DMS114 treated with DMSO at 0.1 percent for 48 hours (cell line): Measurements from ENCODE around the gene RER1.

Experiments used
- DNase-seq: peaks from one replicate; lab custom pipeline; 2025; ENCODE audit not compliant: unreplicated experiment; lab: John Stamatoyannopoulos, UW

Gene RER1

DNA sequence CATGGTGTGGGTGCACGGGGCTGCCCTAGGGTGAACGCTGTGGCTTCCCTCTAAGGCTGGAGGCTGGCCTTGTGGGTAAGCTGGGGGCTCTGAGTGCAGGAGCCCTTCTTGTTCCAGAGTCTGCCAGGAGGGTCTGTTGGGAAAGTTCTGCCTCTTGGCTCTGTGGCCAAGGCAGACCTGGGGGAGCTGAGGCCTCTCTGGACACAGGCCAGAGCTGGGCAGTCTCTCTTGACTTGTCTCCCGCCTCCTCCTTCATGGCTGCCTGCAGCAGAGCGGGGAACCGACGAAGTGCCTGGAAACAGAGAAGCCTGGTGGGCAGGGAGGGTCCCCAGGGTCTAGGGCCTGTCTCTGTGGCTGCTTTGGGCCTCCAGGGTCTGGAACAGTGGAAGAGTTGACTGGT lies 51.0 kb downstream of the RER1 start:
- DNase-seq, result no peak

GRCh38 chr1:2443277-2444137 lies 51.9 kb downstream of the RER1 start:
- DNase-seq, result no peak

- DNase-seq, result no peak
These were observed 52.5 kb downstream of the RER1 start for GRCh38 chr1:2444138-2444591.

GRCh38 chr1:2445162-2445822 lies 53.7 kb downstream of the RER1 start:
- no peak for DNase-seq

GRCh38 chr1:2445823-2446215 lies 54.2 kb downstream of the RER1 start:
- no peak for DNase-seq

DNA sequence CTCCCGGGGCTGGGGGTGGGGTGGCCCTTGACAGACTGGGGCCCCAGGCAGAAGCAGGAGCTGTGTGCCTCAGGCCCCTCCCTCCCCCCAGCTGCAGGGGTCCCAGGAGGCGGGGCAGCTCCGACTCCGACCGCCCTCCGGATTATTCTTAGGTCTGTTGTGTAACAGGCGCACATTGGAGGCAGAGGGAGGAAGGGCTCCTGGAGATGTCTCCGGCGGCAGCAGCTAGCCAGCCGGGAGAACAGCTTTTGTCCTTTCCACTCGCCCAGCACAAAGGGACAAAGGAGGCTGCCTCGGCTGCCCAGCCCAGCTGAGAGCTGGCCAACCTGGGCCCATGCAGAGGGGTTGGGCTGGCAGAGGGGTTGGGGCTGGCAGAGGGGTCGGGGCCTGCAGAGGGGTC lies 54.8 kb downstream of the RER1 start:
- DNase-seq, result no peak

GRCh38 chr1:2446861-2447260 lies 55.2 kb downstream of the RER1 start:
- DNase-seq, result no peak

GRCh38 chr1:2447276-2448097 lies 55.8 kb downstream of the RER1 start:
- DNase-seq, result no peak

DNA sequence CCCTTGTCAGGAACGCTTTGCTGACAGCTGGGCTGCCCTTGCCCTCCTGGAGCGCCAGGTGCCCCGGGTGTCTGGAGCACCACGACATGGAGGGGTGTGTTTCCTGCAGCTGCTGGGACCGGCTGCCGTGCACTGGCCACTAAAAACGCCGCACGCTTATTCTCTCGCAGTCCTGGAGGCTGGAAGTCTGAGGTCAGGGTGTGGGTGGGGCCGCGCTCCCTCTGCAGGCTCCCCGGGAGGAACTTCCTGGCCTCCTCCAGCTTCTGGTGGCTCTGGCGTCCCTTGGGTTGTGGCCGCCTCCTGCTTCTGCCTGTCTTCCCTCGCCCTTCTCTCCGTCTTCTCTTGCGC lies 56.4 kb downstream of the RER1 start:
- DNase-seq, result no peak

DNA sequence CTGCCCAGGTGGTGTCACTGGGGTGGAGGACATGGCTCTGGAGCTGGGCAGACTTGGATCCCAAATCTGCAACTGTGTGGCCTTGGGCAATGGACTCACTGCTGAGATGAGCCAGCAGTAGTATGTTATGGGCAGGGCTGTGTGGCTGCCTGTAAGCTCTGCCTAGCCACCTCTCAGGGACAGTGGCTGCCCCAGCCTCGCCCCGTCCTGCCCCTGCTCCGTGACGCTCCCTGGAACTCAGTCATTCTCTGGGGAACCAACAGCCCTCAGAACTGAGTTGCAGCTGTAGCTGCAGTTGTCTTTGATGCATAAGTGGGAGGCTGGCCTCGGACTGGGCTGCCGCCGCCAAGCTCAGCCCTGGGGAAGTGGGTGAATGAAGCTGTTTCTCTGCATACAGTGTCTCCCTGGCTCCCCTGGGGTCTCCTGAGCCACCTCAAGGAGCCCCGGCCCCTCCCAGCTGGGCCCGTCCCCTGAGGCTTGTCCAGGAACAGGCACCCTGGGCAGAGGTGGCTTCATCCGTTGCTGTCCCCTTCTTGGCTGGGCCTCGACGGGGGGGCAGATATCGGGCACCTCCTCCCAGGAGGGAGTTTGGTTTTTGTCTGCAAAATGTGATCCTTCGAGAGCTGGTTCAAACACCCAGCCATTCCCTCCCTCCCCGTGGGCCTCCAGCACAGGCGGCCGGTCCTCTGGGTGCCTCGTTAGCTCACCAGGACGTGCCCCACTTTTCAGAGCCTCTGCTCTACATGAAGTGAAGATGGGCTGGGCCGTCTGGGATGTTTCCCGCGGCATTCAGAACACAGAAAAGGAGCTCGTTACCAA lies 58.2 kb downstream of the RER1 start:
- DNase-seq, result no peak

DNA sequence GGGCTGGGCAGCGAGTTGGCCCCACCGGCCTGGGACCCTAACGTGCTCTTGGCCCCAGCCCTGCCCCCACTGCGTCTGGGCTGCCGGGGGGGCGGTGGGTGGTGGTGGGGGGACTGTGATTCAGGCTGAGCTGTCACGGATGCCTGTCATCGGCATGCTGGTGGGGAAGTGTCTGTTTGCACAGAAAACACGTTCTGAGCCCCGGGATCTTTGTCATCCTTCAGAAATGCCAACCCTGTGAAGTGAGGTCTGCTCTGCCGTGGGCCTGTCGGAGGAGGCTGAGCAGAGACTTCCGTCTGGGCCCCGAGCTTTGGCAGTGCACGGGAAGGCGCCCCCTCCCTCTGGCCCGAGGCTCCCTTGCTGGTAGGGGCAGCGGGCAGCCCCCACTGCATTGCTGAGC lies 60.1 kb downstream of the RER1 start:
- no peak for DNase-seq

DNA sequence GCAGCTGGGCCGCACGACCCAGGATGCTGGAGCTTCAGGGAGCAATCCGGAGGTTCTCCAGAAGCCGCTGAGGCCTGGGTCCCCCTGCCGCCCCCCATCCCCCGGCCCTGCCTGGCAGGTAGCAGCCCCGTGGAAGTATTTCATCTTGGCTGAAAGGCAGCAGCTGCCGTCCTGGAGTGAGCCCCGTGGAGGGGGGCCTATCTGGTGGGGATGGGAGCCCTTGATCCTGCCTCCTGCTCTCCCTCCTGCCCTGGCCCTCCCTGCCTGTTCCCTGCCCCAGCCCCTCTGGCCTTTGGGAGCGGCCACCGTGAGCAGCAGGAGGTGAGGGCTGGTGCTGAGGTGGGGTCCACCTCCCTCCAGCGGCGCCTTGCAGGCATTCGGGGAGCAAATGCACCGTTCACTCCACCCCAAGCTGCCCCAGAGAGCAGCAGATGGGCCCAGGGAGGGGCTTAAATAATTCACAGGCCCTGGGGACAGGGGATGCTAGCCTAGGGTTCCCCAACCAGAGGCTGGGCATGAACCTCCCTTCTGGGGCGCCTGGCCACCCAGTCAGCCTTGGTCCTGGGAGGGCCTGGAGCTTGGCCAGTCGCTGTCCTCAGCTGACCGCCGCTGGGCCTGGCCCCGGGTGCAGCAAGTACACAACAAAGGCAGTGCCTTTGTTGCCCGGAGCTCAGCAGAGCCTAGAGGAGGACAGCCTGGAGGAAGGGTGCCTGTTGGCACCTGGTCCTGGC lies 60.7 kb downstream of the RER1 start:
- DNase-seq, result no peak

- no peak for DNase-seq
These were observed 61.3 kb downstream of the RER1 start for GRCh38 chr1:2452932-2453315.

GRCh38 chr1:2454227-2454626 lies 62.6 kb downstream of the RER1 start:
- DNase-seq, result no peak
